ENCODE results near the gene VWF. TPM values are rescaled to one million over a fixed set of nuclear protein-coding genes. Genes with fewer than 3 reads are reported as not detected.

The VWF gene
- total and polyA plus RNA-seq, 2 of the 13 experiments (the other 11 are each of a cell fraction or from before 2014, with no cell fraction given): 0.20 to 0.25 TPM

DNA sequence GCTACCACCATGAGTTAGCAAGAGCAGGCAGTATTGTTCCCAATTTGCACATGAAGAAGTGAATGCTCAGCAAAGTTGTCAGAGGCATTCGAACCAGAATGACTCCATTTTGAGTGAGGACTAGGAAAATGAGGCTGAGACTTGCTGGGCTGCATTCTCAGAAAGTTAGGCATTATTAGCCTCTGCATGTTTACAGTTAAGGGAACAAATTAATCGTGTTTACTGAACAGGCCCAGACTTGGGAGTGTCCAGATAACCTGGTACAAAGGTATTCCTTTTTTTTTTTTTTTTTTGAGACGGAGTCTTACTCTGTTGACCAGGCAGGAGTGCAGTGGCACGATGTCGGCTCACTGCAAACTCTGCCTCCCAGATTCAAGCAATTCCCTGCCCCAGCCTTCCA lies 22.5 kb upstream of the VWF start:
- no peak for DNase-seq (ENCODE audit: low spot score)
- Histone ChIP-seq H3K9ac (ENCODE audit: insufficient read depth, low read depth, low read length) (no peak overlapping the region), H3K27ac (ENCODE audit: extremely low read length, insufficient read depth, low read length) (no peak overlapping the region), H3K9me3 (ENCODE audit: low read length) (no peaks in the 10 kb centered on the region), H3K4me3 (replicated peaks in 1 of 3; ENCODE audit: insufficient read depth in 1 of 3, low read depth in 2 of 3, low read length in 3 of 3) (no peak overlapping the region), H3K27me3 (ENCODE audit: control insufficient read depth in 1 of 2, insufficient read depth in 2 of 2, low read length in 2 of 2) (no peaks in the 10 kb centered on the region), H3K36me3 (replicated peaks in 1 of 2; ENCODE audit: control insufficient read depth in 1 of 2, insufficient read depth in 2 of 2, low read length in 2 of 2) (no peaks in the 10 kb centered on the region), H4K20me1 (ENCODE audit: insufficient read depth, low read length) (no peaks in the 10 kb centered on the region), H3K4me1 (ENCODE audit: insufficient read depth, low read length) (no peaks in the 10 kb centered on the region), H2AFZ (ENCODE audit: low read length) (no peak overlapping the region), H3K79me2 (ENCODE audit: insufficient read depth, low read length) (no peaks in the 10 kb centered on the region), H3K4me2 (ENCODE audit: low read depth, low read length) (no peak overlapping the region)
- no TSS peak for BruUV-seq (replicated peaks)
- in situ Hi-C loops (cut with HindIII; ENCODE audit: extremely low pct_ligation_motif_present, low pct_unique_long_range_greater_than_20kb): no loop called here
- ChIA-PET POLR2A (no interaction called here), CTCF (ENCODE audit: low intra/inter-chr PET ratio, low total read pairs) (no interaction called here)
- intact Hi-C loops (cut with micrococcal nuclease; ENCODE audit: unreplicated experiment): no loop called here
- WGBS (ENCODE audit: low lambda C conversion rate): 0% methylated on average over 4 of the region's 5 CpGs
- no peak for ATAC-seq
- no peak for FAIRE-seq
- TF ChIP-seq CCDC6 (CRISPR knock-in tag; IDR thresholded peaks at IDR 0.05) (no peak), ZNF382 (CRISPR knock-in tag; IDR thresholded peaks at IDR 0.05; ENCODE audit: borderline replicate concordance) (no peak), FIP1L1 (IDR thresholded peaks at IDR 0.05; ENCODE audit: borderline replicate concordance, insufficient read depth, low read depth, low read length) (no peak), ATF1 (CRISPR knock-in tag; IDR thresholded peaks at IDR 0.05) (no peak), ZNF792 (CRISPR knock-in tag; IDR thresholded peaks at IDR 0.05) (no peak), ZNF589 (CRISPR knock-in tag; conservative IDR thresholded peaks at IDR 0.05) (no peak), MAFF (IDR thresholded peaks at IDR 0.05; ENCODE audit: low read depth, low read length) (no peak), PHF8 (CRISPR knock-in tag; IDR thresholded peaks at IDR 0.05) (no peak), THAP9 (CRISPR knock-in tag; IDR thresholded peaks at IDR 0.05; ENCODE audit: borderline replicate concordance) (no peak), GLMP (CRISPR knock-in tag; IDR thresholded peaks at IDR 0.05; ENCODE audit: borderline replicate concordance) (no peak), PHF21A (CRISPR knock-in tag; IDR thresholded peaks at IDR 0.05) (no peak), ZNF512 (CRISPR knock-in tag; IDR thresholded peaks at IDR 0.05) (no peak), MLXIP (CRISPR knock-in tag; IDR thresholded peaks at IDR 0.05; ENCODE audit: borderline replicate concordance) (no peak), ZFP1 (CRISPR knock-in tag; IDR thresholded peaks at IDR 0.05) (no peak), MAFK (conservative IDR thresholded peaks at IDR 0.05 in 1 of 2, IDR thresholded peaks at IDR 0.05 in 1 of 2; ENCODE audit: low read length in 2 of 2) (no peak)

Data from HepG2 (cell line).